ENCODE data around the gene CCR9. TPM values are rescaled to one million over a fixed set of nuclear protein-coding genes. Genes with fewer than 3 reads are reported as not detected.

The CCR9 gene
- total RNA-seq, 1 donor from 2014 or later, result not detected

Other genes starting within 250 kb of the CCR9 start
- gene SACM1L, start 197.1 kb upstream of the CCR9 start, total RNA-seq, result 22.8 TPM
- gene SLC6A20, start 90.0 kb upstream of the CCR9 start, total RNA-seq, result 0.16 TPM
- gene LZTFL1, start 44.4 kb upstream of the CCR9 start, total RNA-seq, result 7.0 TPM
- gene CXCR6, start 56.9 kb downstream of the CCR9 start, total RNA-seq, result 0.28 TPM
- gene FYCO1, start 109.3 kb downstream of the CCR9 start, total RNA-seq, result 18.5 TPM
- gene XCR1, start 140.9 kb downstream of the CCR9 start, total RNA-seq, result 0.04 TPM

Measured in esophagus mucosa (tissue), 1 donor.